Measurements from ENCODE around the gene OR2V1.
"Not testable (repeated sequence)": the region's sequence is repeated elsewhere in the genome, so short reads cannot be mapped to it uniquely, and the experiment has no call there.

Gene OR2V1

DNA sequence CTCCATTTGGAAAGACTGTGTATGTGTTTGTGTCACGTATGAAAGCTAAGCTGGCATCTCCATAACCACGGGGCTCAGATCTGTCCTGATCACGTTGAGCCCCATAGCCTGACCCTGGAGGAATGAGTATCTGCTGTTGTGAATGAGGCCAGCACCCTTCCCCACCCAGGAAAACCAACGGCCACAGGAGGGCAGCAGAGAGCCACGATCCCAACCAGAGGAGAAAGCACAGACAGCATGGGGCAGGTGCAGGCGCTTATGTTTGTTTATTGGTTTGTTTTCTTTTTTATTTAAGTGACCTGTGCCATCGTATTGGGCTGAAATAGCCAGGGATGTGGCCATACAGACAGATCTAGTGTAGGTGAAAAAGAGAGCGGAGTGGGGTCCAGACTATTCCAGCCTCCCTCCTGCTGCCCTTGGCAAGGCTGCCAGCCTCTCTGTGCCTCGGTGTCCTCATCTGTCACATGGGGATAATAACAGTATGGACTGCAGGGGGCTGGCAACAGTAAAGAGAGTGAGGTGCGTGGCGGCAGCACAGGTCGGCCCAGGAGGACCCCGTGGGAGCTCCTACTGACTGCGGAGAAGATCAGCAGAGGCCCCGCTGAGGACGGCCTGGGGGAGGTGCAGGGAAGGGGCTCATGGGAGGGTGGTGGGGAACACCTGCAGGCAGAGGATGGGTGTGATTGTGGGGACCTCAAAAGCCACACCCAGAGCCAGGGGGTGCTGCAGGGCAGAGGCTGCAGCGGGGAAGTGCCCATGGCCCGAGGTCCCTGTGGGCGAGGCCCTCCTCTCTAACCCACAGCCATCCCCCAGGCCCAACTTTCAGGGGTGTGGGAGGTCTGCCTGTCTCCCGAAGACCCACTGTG lies 28.6 kb upstream of the OR2V1 start:
- peak; percentile 91 for DNase-seq

DNA sequence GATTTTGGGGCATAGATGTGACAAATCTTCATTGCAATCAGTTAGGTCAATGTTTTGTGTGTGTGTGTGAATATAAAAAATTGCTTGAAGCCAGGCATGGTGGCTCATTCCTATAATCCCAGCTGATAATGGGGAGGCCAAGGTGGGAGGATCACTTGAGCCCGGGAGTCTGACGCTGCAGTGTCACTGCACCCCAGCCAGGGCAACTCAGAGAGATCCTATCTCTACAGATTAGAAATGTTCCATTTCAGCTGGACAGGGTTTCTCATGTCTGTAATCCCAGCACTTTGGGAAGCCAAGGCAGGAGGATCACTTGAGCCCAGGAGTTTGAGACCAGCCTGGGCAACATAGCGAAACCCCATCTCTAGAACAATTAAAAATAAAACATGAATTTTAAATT lies 27.9 kb upstream of the OR2V1 start:
- no peak for DNase-seq

DNA sequence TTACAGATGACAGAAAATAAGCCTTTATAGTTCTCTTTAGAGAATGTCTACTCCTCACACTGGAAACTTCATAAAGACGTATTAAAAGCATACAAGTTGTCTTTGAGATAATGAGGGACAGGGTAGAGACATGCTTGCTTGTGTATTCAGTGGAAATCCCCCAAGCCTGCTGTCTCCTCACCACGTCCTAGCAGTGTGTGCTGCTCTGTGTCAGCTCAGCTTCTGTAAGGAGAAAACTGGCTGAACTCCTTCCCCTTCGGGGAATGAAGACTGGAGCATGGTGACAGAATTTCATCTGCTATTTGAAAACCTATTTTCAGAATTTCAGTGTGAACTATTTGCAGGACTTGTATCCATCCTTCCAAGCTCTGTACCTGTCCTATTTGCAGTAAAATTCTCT lies 25.8 kb upstream of the OR2V1 start:
- DNase-seq, result no peak

DNA sequence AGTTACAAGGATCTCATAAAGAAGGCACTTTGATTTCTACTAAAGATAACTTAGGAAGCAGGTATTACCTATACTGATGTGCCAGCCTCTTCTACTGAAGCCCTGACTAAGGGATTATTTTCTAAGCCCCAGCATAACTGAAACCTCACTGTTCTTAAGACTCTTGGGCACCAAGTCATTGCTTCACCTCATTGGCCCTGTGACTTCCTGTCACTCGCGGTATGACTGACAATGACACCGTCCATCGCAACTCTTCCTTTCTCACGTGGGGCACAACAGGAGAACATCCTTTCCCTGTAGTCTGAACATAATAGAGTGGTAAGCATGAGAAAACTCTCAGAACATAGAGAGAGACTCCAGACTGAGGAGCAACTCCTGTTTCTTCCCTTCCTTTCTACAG lies 22.8 kb upstream of the OR2V1 start:
- DNase-seq, result no peak

DNA sequence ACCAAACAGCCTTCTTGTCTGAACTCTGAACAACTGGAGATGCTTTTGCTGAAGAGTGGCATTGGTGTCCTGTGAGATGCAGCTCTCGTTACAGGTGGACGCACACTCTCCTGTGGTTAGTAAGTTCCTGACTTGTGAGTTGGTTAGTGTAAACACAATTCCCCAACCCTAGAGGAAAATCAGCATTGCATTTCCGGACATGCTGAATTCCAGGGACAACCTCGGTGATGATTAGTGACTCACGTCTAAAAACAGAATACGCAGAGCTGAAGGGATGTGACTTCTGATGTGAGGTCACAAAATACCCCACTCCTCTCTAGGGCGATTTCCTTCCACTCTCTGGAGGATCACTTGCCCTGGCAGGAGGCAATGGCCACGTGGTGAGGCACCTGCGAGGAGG lies 21.4 kb upstream of the OR2V1 start:
- no peak for DNase-seq

DNA sequence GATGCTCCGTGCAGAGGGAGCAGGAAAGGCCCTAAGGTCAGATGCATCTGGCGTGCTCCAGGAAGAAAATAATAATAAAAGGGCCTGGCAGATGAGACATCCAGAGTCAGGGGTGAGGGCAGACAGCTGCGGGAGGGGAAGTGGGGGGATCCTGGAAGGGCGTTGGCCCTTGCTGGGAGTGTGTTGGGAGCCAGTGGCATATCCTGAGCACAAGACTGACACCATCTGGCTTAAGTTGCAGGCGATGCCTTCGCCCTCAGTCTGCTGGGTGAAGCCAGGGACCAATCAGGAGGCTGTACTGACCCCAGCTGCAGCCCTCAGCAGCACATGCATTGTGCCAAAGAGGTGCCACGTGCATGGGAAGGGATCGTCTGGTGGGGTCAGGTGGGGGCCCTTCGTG lies 20.2 kb upstream of the OR2V1 start:
- peak; percentile 40 for DNase-seq

DNA sequence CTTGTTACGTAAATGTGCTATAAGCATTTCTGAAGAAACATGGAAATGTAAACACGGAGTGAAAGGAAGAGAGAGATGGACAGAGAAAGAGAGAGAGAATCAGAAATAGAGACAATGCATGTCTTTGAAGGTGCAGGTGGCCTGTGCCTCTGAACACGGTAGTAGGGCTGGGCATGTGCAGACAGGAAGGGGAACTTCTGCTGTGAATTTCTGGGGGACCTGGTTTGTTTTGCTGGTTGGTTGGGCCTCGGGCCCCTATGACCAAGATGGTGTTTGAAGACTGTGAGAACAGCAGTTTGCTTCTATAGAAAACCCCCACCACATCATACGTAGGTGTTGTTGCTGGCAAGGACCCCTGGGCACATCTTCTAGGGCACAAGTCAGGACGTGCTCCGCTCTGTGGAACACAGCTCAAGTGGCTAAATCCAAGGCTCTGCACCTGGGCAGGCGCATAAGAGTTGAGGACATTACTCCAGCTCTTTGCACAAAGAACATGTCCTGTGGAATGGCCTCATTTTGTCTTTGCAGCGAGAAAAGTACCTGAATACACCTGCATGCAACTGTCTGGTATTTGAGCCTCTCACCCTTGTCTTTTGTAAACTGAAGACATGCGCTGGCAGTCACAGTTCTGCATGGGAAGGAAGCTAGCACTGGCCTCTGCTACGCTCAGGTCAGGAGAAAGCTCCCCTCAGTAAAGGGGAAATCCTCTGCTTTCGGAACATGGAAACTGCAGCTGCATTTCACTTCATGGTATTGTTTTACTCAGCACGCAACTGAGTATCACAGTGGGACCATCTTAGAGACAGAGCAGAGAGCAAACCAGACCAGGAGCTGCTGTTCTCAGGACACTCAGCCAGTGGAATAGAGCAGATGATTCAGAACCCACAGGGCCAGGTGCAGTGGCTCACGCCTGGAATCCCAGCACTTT lies 19.1 kb upstream of the OR2V1 start:
- no peak for DNase-seq

DNA sequence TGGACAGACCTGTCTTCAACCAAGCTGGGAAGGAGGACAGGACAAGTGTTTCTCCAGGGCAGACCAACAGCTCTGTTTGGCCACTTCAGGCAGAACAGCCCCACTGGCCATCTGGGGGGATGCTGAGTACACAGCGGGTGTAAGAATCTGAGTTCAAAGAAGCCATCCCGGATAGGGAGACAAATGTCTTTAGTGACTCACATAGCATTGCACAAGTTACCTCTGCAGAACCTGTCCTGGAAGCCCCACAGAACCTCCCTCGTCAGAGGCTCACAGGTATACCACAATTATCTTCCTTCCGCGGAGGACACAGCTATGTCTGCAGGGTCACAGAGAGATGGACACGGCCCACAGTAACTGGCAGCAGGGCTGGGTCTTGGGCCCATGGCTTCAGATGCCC lies 18.4 kb upstream of the OR2V1 start:
- no peak for DNase-seq

DNA sequence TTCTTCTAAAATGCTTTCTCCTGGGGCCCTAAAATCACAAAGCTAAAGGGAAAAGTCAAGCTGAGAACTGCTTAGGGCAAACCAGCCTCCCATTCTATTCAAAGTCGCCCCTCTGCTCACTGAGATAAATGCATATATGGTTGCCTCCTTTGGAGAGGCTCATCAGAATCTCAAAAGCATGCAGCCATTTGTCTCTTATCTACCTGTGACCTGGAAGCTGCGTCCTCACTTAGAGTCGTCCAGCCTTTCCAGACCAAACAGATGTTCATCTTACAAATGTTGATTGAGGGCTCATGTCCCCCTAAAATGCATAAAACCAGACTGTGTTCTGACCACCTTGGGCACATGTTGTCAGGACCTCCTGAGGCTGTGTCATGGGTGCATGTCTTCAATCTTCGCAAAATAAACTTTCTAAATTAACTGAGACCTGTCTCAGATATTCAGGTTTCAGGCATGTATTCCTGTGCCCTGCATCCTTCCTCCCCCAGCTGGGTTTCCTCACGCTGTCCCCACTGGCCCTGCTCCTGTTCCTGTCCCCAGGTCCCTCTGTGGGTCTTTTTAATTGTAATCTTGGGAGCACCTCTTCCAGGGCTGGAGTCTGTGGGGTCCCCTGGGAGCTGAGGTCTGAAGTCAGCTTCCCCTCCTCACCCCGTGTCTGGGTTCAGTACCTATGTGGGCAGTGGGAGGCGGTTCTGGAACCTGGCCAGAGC lies 16.1 kb upstream of the OR2V1 start, which contains the start of gene OR2V2:
Gene OR2V2 (plus strand): TSS at position 660 of the 710 bp plus-strand sequence. CDS start 7,357 bp downstream, outside the sequence.
- not testable (repeated sequence) for DNase-seq

DNA sequence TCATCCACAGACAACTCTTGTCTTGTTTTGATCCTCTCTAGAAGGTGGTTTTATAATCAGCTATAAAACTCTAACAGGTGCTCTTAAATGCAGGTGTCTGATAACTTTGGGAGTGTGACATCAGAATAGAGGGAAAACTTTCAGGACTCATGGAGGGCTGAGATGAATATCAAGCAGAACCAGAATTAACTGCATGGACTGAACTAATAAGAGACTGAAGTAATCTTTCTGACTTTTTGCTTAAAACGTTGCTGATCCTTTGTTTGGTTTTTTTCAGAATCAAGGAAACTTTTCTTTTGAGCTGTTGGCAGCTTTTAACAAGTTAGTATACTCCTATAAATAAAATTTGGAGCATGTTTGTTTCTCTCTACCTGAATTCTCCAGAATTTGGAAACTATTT lies 14.2 kb upstream of the OR2V1 start:
- no peak for DNase-seq

DNA sequence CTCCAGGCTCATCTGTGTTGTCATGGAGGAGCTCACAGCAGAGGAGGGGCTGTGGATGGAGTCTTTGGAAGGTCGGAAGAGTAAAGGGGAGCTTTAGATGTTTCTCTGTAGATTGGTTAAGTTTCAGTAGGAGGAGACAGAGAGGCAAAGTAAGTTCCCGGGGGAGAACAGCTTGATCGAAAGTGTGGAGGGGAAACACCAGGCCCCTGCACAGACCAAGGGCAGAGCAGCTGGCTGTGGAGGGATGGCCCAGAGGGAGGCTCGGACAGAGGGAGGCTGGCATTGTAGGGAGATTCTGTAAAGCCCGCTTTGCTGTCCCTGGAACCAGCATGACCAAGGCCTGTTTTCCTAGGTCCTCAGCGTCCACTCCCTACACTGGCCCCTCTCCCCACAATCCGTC lies 11.1 kb upstream of the OR2V1 start:
- no peak for DNase-seq

DNA sequence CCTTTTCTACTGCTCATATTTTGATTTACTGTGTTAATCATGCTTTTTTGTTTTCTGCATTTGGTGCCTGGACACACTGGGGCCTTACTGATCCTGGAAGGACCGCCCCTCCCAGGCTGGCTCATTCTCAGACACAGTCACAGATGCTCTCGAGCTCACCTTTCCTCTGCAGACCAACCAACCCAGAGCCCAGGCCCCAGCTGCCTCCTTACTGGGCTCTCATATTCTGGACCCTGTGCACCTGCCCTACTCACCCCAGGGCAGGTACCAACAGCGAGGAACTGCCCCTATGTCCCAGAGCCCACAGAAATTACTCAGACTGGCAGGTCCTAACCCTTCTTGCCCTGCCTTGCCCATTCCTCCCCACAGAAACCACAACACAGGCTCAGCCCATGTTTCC lies 9.8 kb upstream of the OR2V1 start:
- no peak for DNase-seq

DNA sequence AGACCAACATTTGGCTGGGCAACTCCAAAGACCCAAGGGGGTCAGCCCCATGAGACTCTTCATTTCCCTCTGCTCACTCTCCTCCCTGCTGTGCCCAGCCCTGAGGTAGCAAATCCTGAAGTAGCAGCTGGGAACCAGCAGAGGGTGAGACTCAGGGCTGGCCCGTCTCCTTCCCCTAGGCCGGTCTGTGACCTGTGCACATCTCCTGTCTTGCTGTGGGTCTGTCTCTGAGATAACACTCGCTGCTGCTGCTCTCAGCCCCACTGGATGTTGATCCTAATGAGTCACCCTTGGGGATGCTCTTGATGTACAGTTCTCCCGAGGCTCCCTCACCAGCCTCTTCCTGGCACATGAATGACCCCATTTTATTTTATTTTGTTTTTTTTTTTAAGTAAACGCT lies 7.3 kb upstream of the OR2V1 start:
- peak; percentile 75 for DNase-seq

DNA sequence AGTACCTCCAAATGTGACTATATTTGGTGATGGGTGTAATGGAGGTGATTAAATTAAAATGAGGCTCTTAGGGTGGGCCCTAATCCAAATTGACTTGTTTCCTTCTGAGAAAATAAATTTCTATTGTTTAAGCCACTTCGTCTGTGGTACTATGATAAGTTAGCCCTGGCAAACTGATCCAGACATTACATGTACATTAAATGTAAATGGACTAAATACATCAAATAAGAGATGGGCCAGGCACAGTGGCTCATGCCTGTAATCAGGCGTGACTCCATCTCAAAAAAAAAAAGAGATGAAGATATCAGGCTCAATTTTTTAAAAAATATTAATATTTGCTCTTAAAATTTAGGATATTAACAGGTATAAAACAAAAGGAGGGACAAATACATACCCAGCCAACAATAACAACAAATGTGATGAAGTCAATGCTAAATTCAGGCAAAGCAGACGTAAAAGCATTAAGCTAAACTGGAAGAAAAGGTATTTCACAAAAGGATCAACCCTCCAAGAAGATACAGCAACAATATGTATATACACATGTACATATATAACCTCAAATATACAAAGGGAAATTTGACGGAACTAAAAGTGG lies 5.5 kb upstream of the OR2V1 start:
- no peak for DNase-seq

DNA sequence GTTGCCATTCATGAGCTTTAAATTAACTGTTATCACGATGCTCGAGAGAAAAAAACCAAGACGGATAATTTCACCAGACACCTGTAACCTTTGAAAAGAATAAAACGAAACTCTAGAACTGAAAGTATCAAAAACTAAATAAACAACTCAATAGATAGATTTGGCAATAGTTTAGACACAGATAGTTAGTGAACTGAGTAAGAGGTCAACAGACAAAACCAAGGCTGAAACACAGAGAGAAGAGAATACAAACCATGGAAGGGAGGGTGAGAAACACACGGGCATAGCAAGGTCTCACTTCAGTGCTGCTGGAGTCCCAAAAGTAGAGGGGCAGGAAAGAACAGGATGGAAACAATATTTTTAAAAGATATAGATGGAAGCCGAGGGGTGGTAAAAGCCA lies 3.3 kb upstream of the OR2V1 start:
- no peak for DNase-seq

DNA sequence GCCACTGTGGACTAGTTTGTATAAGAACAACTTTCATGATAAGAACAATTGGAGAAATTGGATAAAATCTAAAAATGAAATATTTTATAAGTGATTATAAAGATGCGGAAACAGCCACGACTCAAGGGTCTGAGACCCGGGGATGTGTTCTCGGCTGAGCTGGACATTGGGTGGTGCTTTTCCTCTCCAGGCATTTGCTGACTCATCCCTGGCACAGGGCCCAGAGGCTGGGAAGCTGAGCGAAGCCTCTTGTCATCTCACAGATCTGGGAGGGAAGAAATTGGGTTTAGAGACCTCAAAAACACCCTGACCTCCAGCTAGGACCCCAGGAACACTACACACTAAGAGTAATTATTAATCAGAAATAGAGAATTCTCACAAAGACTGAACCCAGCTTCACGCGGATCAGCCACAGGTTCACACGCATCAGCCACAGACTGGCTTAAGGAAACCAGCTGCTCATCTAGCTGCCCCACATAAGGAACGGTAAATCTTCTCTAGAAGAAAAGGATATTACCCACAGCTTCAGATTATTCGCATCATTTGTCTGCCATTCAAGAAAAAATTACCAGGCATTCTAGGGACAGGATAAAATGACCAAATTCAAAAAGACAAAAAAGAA lies 2.8 kb upstream of the OR2V1 start:
- DNase-seq, result peak; percentile 92

DNA sequence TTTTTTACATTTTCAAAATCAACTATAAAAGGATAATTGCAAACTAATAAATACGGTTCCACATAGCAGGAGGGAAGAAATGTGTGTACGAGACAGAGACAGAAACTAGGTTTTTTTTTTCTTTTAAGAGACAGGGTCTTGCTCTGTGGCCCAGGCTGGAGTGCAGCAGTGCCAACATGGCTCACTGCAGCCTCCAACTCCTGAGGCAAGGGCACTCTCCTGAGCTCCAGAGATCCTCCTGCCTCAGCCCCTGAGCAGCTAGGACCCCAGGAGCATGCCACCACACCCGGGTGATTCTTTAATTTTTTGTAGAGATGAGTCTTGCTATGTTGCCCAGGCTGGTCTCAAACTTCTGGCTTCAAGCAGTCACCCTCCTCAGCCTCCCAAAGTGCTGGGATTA lies 2.1 kb upstream of the OR2V1 start:
- DNase-seq, result no peak

DNA sequence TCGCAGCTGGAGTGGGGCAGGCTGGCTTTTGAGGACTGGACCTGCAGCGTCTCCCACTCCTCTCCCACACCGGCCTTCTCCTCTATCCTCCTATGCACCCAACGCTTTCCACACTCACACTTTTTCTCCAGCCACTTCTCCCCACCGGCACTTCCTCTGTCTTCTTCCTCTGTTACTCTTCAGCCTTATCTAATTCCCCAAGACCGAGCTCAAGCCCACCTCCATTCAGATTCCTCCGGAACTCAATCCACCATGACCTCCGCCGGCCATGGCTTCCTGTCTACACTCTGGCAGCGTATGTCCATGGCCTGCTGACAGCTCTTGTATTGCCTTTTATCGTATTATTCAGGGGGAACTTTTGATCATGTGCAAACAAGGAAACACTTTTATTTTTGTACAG lies 545 bp upstream of the OR2V1 start:
- DNase-seq, result no peak

DNA sequence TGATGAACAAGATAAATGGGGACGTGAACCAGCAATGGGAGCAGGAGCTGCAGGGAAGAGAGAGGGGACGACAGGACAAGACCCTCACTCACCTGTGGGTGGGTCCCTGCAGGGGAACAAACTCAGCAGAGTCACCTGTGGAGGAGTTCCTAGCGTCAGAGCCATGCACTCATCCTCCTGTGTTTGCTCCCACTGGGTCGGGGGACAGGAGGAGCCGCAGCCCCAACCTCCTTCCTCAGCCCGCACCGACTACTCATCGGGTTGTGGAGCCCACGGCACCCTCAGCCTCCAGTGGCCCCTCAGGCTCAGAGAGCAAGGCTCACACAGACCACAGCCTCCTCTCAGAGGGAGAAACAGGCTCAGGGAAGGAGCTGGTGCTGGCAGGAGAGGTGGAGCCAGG lies 888 bp downstream of the OR2V1 start:
- not testable (repeated sequence) for DNase-seq

DNA sequence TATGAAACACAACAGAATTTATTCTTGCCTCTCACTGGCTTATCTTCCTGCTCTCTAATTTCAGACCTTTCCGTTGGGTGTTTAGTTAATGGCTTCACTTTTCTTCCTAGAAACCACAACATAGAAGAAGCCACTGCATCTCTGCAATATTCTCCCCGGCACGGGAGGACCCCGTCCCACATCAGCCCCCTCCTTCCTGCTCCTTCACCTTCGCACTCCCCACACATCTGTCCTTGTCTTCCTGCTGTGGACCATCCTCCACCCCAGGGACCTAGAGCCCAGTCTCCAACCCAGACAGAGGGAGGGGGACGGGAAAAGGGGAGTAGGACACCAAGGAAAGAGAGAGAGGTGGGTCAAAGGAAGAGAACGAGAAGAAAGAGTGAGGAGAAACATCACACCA lies 1.4 kb downstream of the OR2V1 start:
- DNase-seq, result no peak

DNA sequence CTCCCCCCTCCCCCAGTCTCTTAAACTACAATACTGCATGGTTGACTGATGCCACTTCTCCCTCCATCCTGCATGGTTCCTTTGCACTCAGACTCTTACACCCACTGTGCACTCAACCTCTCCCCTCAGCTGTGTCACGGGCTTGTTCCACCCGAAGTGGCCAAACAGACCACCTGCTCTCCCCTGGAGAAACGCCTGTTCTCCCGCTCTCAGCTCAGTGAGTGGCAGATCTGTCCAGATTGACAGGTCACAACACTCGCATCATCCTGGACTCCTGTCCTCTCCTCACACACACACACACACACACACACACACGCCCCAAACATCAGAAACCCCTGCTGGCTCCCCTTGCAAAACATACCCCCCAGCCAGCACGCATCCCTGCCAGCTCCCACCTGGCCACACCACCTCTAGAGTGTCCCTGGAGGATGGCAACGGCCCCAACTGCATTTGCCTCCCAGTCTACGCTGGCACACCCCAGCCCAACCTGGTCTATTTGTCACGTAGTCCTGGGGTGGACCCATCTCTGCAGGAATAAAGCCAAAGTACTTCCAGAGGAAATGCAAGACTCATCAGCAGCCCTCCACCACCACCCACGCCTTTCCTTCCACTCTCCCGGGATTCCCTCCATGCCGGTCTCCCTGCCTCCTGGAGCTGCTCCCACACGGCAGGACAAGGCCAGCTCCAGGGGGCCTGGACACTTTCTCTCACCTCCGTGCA lies 2.9 kb downstream of the OR2V1 start:
- DNase-seq, result no peak

DNA sequence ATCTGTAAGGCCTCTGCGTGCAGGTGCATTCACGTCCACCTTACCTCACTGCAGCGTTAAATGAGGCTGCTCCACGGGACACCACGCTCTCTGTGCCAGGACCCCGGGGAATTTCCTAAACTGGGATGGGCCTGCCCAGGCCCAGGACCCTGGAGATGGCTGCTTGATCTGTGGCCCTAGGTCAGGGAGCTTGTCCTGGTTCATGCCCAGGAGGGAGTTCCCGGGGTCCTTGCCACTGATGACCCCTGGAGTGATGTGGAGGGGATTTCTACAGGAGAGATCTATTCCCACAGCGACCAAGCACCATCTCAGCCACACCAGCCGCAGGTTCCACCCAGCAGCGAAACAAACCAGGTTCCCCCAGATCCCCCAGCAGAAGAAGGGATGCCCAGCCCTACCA lies 3.5 kb downstream of the OR2V1 start:
- DNase-seq, result no peak
